ENCODE results near the gene PNPLA5.
"Not testable (repeated sequence)": the region's sequence is repeated elsewhere in the genome, so short reads cannot be mapped to it uniquely, and the experiment has no call there.

PNPLA5 gene

GRCh38 chr22:43891360-43892182 lies at the start of gene PNPLA5:
PNPLA5 (minus strand) TSS chr22:43892013; CDS start chr22:43891880, 133 bp downstream.
- no peak for DNase-seq

GRCh38 chr22:43941449-43941848 lies 49.6 kb upstream of the PNPLA5 start:
- DNase-seq: no peak

GRCh38 chr22:43931771-43932170 lies 40.0 kb upstream of the PNPLA5 start:
- no peak for DNase-seq

- DNase-seq: no peak
Measured at GRCh38 chr22:43928908-43929307, 37.1 kb upstream of the PNPLA5 start.

- peak; percentile 23 for DNase-seq
Measured at GRCh38 chr22:43928468-43928867, 36.7 kb upstream of the PNPLA5 start.

- DNase-seq: no peak
Measured at GRCh38 chr22:43926349-43926710, 34.5 kb upstream of the PNPLA5 start.

GRCh38 chr22:43925433-43926348 lies 33.9 kb upstream of the PNPLA5 start:
- no peak for DNase-seq

GRCh38 chr22:43924877-43925276 lies 33.1 kb upstream of the PNPLA5 start:
- no peak for DNase-seq

GRCh38 chr22:43923631-43924464 lies 32.0 kb upstream of the PNPLA5 start, which contains the start of gene PNPLA3:
PNPLA3 (plus strand) TSS chr22:43923805; CDS start chr22:43923912, 107 bp downstream.
- DNase-seq: peak; percentile 85

- peak; percentile 58 for DNase-seq
Measured at GRCh38 chr22:43923191-43923590, 31.4 kb upstream of the PNPLA5 start.

- no peak for DNase-seq
Measured at GRCh38 chr22:43922123-43922522, 30.3 kb upstream of the PNPLA5 start.

GRCh38 chr22:43921370-43921769 lies 29.6 kb upstream of the PNPLA5 start:
- no peak for DNase-seq

GRCh38 chr22:43919106-43919973 lies 27.5 kb upstream of the PNPLA5 start:
- no peak for DNase-seq

GRCh38 chr22:43917521-43917920 lies 25.7 kb upstream of the PNPLA5 start:
- DNase-seq: no peak

- no peak for DNase-seq
Measured at GRCh38 chr22:43911351-43911750, 19.5 kb upstream of the PNPLA5 start.

GRCh38 chr22:43910178-43910695 lies 18.4 kb upstream of the PNPLA5 start:
- DNase-seq: no peak

GRCh38 chr22:43909708-43910107 lies 17.9 kb upstream of the PNPLA5 start:
- DNase-seq: no peak

GRCh38 chr22:43905681-43906080 lies 13.9 kb upstream of the PNPLA5 start:
- DNase-seq: no peak

- DNase-seq: not testable (repeated sequence)
Measured at GRCh38 chr22:43904412-43904811, 12.6 kb upstream of the PNPLA5 start.

GRCh38 chr22:43903033-43903432 lies 11.2 kb upstream of the PNPLA5 start:
- DNase-seq: not testable (repeated sequence)

GRCh38 chr22:43901976-43902643 lies 10.3 kb upstream of the PNPLA5 start:
- DNase-seq: no peak

Measured in OCI-M1 (cell line).